Caco-2 (cell line): ENCODE measurements around the gene PCNX4. TPM values are rescaled to one million over a fixed set of nuclear protein-coding genes. Genes with fewer than 3 reads are reported as not detected.

Source experiments
- BruUV-seq: library from RNA; stranded (reverse); fragments of 400-500 nt; replicated peaks from 2 replicates; lab custom pipeline; 2021; lab: Mats Ljungman, UMichigan
- CTCF ChIA-PET: fragments of 300-600 bp; sonication (Branson Sonifier 250); formaldehyde crosslinking; loops from one replicate; lab custom pipeline; 2022; ENCODE audit warnings: antibody characterized with exemption; lab: Charles Lee
- POLR2A ChIA-PET: fragments of 300-600 bp; sonication (Branson Sonifier 250); formaldehyde crosslinking; loops from one replicate; lab custom pipeline; 2022; ENCODE audit warnings: antibody characterized with exemption; lab: Charles Lee
- DNase-seq, 2 experiments: peaks; one replicate each; pipeline versions ENCODE4 v3.0.0 to v3.0.0-alpha.2; 2020 to 2022
- H3K27me3 ChIP-seq: replicated peaks from 2 replicates; pipeline ENCODE4 v1.6.0; 2011; ENCODE audit warnings: low read length; ENCODE audit not compliant: control insufficient read depth, insufficient read depth
- H3K36me3 ChIP-seq: 2 replicates; pipeline ENCODE4 v1.5.1; 2011; ENCODE audit warnings: low read length; ENCODE audit not compliant: control insufficient read depth, insufficient read depth
- H3K4me1 ChIP-seq: fragments of 250-450 bp; sonication (Bioruptor Pico); 2 replicates; pipeline ENCODE4 v1.5.1; 2020; ENCODE audit warnings: mild to moderate bottlenecking
- H3K4me3 ChIP-seq: 2 replicates; pipeline ENCODE4 v1.5.1; 2011; ENCODE audit warnings: low read depth, mild to moderate bottlenecking, control low read depth, low read length
- H3K9me3 ChIP-seq: fragments of 250-450 bp; sonication (Bioruptor Pico); 2 replicates; pipeline ENCODE4 v1.5.1; 2020; ENCODE audit warnings: mild to moderate bottlenecking, moderate library complexity
- H3K27ac Mint-ChIP-seq: one replicate; pipeline ENCODE4 v1.8.0; 2022; ENCODE audit warnings: mixed read lengths; ENCODE audit not compliant: unreplicated experiment
- H3K27me3 Mint-ChIP-seq: one replicate; pipeline ENCODE4 v1.8.0; 2022; ENCODE audit warnings: mixed read lengths; ENCODE audit not compliant: insufficient read depth, unreplicated experiment
- H3K36me3 Mint-ChIP-seq: one replicate; pipeline ENCODE4 v1.8.0; 2022; ENCODE audit warnings: mild to moderate bottlenecking, mixed read lengths; ENCODE audit not compliant: insufficient read depth, unreplicated experiment
- H3K4me1 Mint-ChIP-seq: one replicate; pipeline ENCODE4 v1.8.0; 2022; ENCODE audit warnings: low read depth, mixed read lengths; ENCODE audit not compliant: unreplicated experiment
- H3K4me3 Mint-ChIP-seq: one replicate; pipeline ENCODE4 v1.8.0; 2022; ENCODE audit warnings: mild to moderate bottlenecking, moderate library complexity, mixed read lengths; ENCODE audit not compliant: unreplicated experiment
- H3K9me3 Mint-ChIP-seq: one replicate; pipeline ENCODE4 v1.8.0; 2022; ENCODE audit warnings: mixed read lengths; ENCODE audit not compliant: unreplicated experiment
- CTCF ChIP-seq, 2 experiments: fragments of 200-600 bp in 1 of 2; IDR thresholded peaks; 1 replicate in 1 of 2; 2 replicates in 1 of 2; pipeline versions ENCODE4 v1.5.1 to v1.8.0; 2011 to 2022; ENCODE audit warnings: antibody characterized with exemption in 1 of 2, control low read depth in 1 of 2, inconsistent platforms in 1 of 2, low read depth in 1 of 2, low read length in 1 of 2, mild to moderate bottlenecking in 1 of 2, moderate library complexity in 1 of 2; ENCODE audit not compliant: insufficient read depth in 1 of 2, severe bottlenecking in 1 of 2, unreplicated experiment in 1 of 2
- intact Hi-C: fragments of 100-400 bp; cut with micrococcal nuclease; formaldehyde crosslinking; loops from one replicate; pipeline ENCODE4 v1.10.0; 2022; ENCODE audit not compliant: unreplicated experiment
- total RNA-seq: library from RNA; stranded (reverse); gene quantifications from 2 replicates; pipeline ENCODE4 v1.2.3, GENCODE V29; 2022

PCNX4 gene
- total RNA-seq, 1 experiment from 2014 or later: 72.7 TPM

DNA sequence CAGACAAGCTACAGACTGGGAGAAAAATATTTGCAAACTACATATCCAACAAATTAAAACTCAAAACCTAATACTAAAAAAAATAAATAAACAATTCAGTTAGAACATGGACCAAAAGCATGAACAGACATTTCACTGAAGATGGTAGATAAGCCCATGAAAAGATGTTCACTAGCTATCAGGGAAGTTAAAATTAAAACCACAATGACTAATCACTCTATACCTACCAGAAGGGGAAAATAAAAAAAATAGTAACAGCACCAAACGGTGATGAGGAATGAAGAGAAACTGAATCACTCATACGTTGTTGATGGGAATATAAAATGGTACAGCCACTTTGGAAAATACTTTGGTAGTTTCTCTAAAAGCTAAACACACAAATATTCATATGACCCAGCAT is 104.6 kb downstream of the PCNX4 start:
- Mint-ChIP-seq H3K36me3 (no peaks in the 10 kb centered on the region), H3K9me3 (peaks cover 10% of the 10 kb centered on the region)

GRCh38 chr14:60197629-60198303 is 106.0 kb downstream of the PCNX4 start:
- Histone ChIP-seq H3K9me3 (no peaks in the 10 kb centered on the region), H3K27me3 (no peaks in the 10 kb centered on the region), H3K4me3 (no peak overlapping the region), H3K36me3 (no peaks in the 10 kb centered on the region), H3K4me1 (no peaks in the 10 kb centered on the region; the same call in 1 of the 2 replicates)
- no peaks in the 10 kb centered on the region for H3K4me1 Mint-ChIP-seq
- no peak overlapping the region for H3K27ac Mint-ChIP-seq
- POLR2A ChIA-PET: no interaction called here
- peaks cover 10% of the 10 kb centered on the region for H3K9me3 Mint-ChIP-seq
- intact Hi-C loops: no loop called here
- BruUV-seq: no TSS peak
- H3K36me3 Mint-ChIP-seq: no peaks in the 10 kb centered on the region
- no peak for TF ChIP-seq CTCF (IDR thresholded peaks at IDR 0.05; ENCODE audit: insufficient read depth in 1 of 2, low read depth in 1 of 2, low read length in 1 of 2, severe bottlenecking in 1 of 2, unreplicated experiment in 1 of 2)
- CTCF ChIA-PET: no interaction called here
- DNase-seq: no peak
- H3K4me3 Mint-ChIP-seq: no peak overlapping the region
- H3K27me3 Mint-ChIP-seq: peaks cover 6% of the 10 kb centered on the region

More for the DNA sequence above, 104.6 kb downstream of the PCNX4 start:
- Histone ChIP-seq H3K27me3 (no peaks in the 10 kb centered on the region), H3K9me3 (no peaks in the 10 kb centered on the region), H3K36me3 (no peaks in the 10 kb centered on the region), H3K4me3 (no peak overlapping the region), H3K4me1 (no peaks in the 10 kb centered on the region; the same call in 1 of the 2 replicates)
- no peak for TF ChIP-seq CTCF (IDR thresholded peaks at IDR 0.05; ENCODE audit: insufficient read depth in 1 of 2, low read depth in 1 of 2, low read length in 1 of 2, severe bottlenecking in 1 of 2, unreplicated experiment in 1 of 2)
- Mint-ChIP-seq H3K27ac (no peak overlapping the region), H3K27me3 (peaks cover 2% of the 10 kb centered on the region), H3K4me3 (no peak overlapping the region), H3K4me1 (no peaks in the 10 kb centered on the region)
- no peak for DNase-seq
- no TSS peak for BruUV-seq
- CTCF ChIA-PET: no interaction called here
- intact Hi-C loops: no loop called here
- POLR2A ChIA-PET: no interaction called here

DNA sequence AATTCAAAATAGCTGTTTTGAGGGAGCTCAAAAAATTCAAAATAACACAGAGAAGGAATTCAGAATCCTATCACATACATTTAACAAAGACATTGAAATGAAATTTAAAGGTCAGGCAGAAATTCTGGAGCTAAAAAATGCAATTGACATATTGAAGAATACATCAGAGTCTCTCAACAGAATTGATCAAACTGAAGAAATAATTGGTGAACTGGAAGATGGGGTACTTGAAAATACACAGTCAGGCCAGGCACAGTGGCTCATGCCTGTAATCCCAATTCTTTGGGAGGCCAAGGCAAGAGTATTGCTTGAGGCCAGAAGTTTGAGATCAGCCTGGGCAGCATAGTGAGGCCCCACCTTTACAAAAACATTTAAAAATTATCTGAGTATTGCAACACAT is 107.6 kb downstream of the PCNX4 start:
- H3K36me3 ChIP-seq: no peaks in the 10 kb centered on the region
- no peak overlapping the region for H3K4me3 ChIP-seq
- BruUV-seq: no TSS peak
- Mint-ChIP-seq H3K4me3 (no peak overlapping the region), H3K9me3 (peaks cover 10% of the 10 kb centered on the region), H3K27me3 (peaks cover 9% of the 10 kb centered on the region), H3K27ac (no peak overlapping the region), H3K4me1 (no peaks in the 10 kb centered on the region), H3K36me3 (no peaks in the 10 kb centered on the region)
- H3K9me3 ChIP-seq: no peaks in the 10 kb centered on the region
- ChIA-PET POLR2A (no interaction called here), CTCF (no interaction called here)
- H3K27me3 ChIP-seq: no peaks in the 10 kb centered on the region; the same call in 1 of the 2 replicates
- no peak for DNase-seq
- no peak for TF ChIP-seq CTCF (IDR thresholded peaks at IDR 0.05; ENCODE audit: insufficient read depth in 1 of 2, low read depth in 1 of 2, low read length in 1 of 2, severe bottlenecking in 1 of 2, unreplicated experiment in 1 of 2)
- no peaks in the 10 kb centered on the region; the same call in 1 of the 2 replicates for H3K4me1 ChIP-seq
- intact Hi-C loops: no loop called here
